Gastrocnemius medialis (tissue), 4 donors: ENCODE data around the gene CXCL1. TPM values are rescaled to one million over a fixed set of nuclear protein-coding genes. Genes with fewer than 3 reads are reported as not detected.

Experiments
- ATAC-seq, 2 donors: fragments of 150-250 bp; one replicate each; pipeline ENCODE4 v1.9.1; 2016
- DNase-seq, 2 donors: peaks; one replicate each; pipeline ENCODE4 v3.0.0-alpha.2; 2019
- H3K27ac ChIP-seq, 4 donors: fragments of 200-600 bp; sonication (generic); 1 replicate in 1 of 4; 2 replicates in 3 of 4; pipeline ENCODE4 v1.5.1; 2016 to 2018; ENCODE audit warnings: mild to moderate bottlenecking in 2 of 4, moderate library complexity in 1 of 4
- H3K27me3 ChIP-seq, 3 donors: fragments of 200-600 bp; sonication (generic) in 2 of 3; 1 replicate in 1 of 3; 2 replicates in 2 of 3; pipeline versions ENCODE4 v1.5.1 to v1.6.0; 2016 to 2019; ENCODE audit warnings: mild to moderate bottlenecking in 1 of 3, moderate library complexity in 1 of 3
- H3K36me3 ChIP-seq, 2 donors: fragments of 200-600 bp; sonication (generic) in 1 of 2; one replicate each; pipeline ENCODE4 v1.5.1; 2017 to 2018
- H3K4me1 ChIP-seq, 2 donors: fragments of 200-600 bp; sonication (generic) in 1 of 2; one replicate each; pipeline ENCODE4 v1.5.1; 2016 to 2017; ENCODE audit warnings: mild to moderate bottlenecking in 2 of 2
- H3K4me3 ChIP-seq, 4 donors: fragments of 200-600 bp; sonication (generic) in 3 of 4; 1 replicate in 1 of 4; 2 replicates in 3 of 4; pipeline ENCODE4 v1.5.1; 2016 to 2019; ENCODE audit warnings: mild to moderate bottlenecking in 2 of 4
- H3K9me3 ChIP-seq, 3 donors: fragments of 200-600 bp; sonication (generic) in 2 of 3; 1 replicate in 1 of 3; 2 replicates in 2 of 3; pipeline ENCODE4 v1.5.1; 2016 to 2019
- CTCF ChIP-seq, 5 experiments: fragments of 450-650 bp in 3 of 5; fragments of 200-600 bp in 2 of 5; sonication (generic) in 2 of 5; IDR thresholded peaks in 4 of 5; conservative IDR thresholded peaks in 1 of 5; 1 replicate in 4 of 5; 2 replicates in 1 of 5; pipeline ENCODE4 v1.5.1; 2016 to 2019; ENCODE audit warnings: antibody characterized with exemption in 5 of 5, mild to moderate bottlenecking in 3 of 5, moderate library complexity in 3 of 5
- POLR2A ChIP-seq, 2 donors: fragments of 450-650 bp; IDR thresholded peaks; one replicate each; pipeline ENCODE4 v1.6.1; 2017; ENCODE audit warnings: antibody characterized with exemption in 2 of 2, mild to moderate bottlenecking in 2 of 2, moderate library complexity in 2 of 2
- in situ Hi-C, 4 donors: fragments of 200-750 bp; cut with MboI; loops; one replicate each; pipeline versions ENCODE4 v1.15.0 to v1.8.0; 2017; ENCODE audit warnings: low sequenced_read_pairs in 4 of 4
- intact Hi-C: fragments of 100-400 bp; cut with DNase I; formaldehyde crosslinking; loops from one replicate; pipeline ENCODE4 v1.15.1; 2023; ENCODE audit warnings: low total_unique reads
- total RNA-seq, 4 donors: library from RNA; depleted of rRNA; stranded (reverse); fragments of >200 nt; gene quantifications; one replicate each; pipeline versions ENCODE4 v1.1.0 to v1.2.3, GENCODE V29; 2016

CXCL1 gene
- total RNA-seq, 4 donors from 2014 or later, result 2.7 to 3.2 TPM; not detected in 2

GRCh38 chr4:73902817-73903547 is 33.8 kb downstream of the CXCL1 start:
- TF ChIP-seq CTCF (IDR thresholded peaks at IDR 0.05 in 4 of 5, conservative IDR thresholded peaks at IDR 0.05 in 1 of 5), result no peak
- TF ChIP-seq POLR2A (IDR thresholded peaks at IDR 0.05), result no peak
- intact Hi-C loops, result no loop called here
- H3K9me3 ChIP-seq, result no peaks in the 10 kb centered on the region
- DNase-seq (no peak), ATAC-seq (no peak)
- no peaks in the 10 kb centered on the region for H3K4me1 ChIP-seq
- H3K27me3 ChIP-seq, result no peaks in the 10 kb centered on the region
- no peak overlapping the region for H3K4me3 ChIP-seq
- H3K27ac ChIP-seq, result no peak overlapping the region
- in situ Hi-C loops, result no loop called here
- no peaks in the 10 kb centered on the region for H3K36me3 ChIP-seq

- in situ Hi-C loops, result no loop called here
- no peak for ATAC-seq
Measured at GRCh38 chr4:73904491-73904890, 35.3 kb downstream of the CXCL1 start.

GRCh38 chr4:73908965-73909364 is 39.8 kb downstream of the CXCL1 start:
- H3K9me3 ChIP-seq, result no peaks in the 10 kb centered on the region
- TF ChIP-seq CTCF (IDR thresholded peaks at IDR 0.05 in 4 of 5, conservative IDR thresholded peaks at IDR 0.05 in 1 of 5) (no peak), POLR2A (IDR thresholded peaks at IDR 0.05) (no peak)
- DNase-seq, result no peak
- no peaks in the 10 kb centered on the region for H3K36me3 ChIP-seq
- no peak overlapping the region for H3K27ac ChIP-seq
- H3K4me1 ChIP-seq, result no peaks in the 10 kb centered on the region
- ATAC-seq, result no peak
- intact Hi-C loops (no loop called here), in situ Hi-C loops (no loop called here)
- no peaks in the 10 kb centered on the region for H3K27me3 ChIP-seq
- H3K4me3 ChIP-seq, result no peak overlapping the region

More at GRCh38 chr4:73904491-73904890, 35.3 kb downstream of the CXCL1 start:
- Histone ChIP-seq H3K27me3 (no peaks in the 10 kb centered on the region), H3K4me3 (no peak overlapping the region), H3K9me3 (no peaks in the 10 kb centered on the region), H3K4me1 (no peaks in the 10 kb centered on the region), H3K27ac (no peak overlapping the region), H3K36me3 (no peaks in the 10 kb centered on the region)
- TF ChIP-seq CTCF (IDR thresholded peaks at IDR 0.05 in 4 of 5, conservative IDR thresholded peaks at IDR 0.05 in 1 of 5) (no peak), POLR2A (IDR thresholded peaks at IDR 0.05) (no peak)
- no peak for DNase-seq
- intact Hi-C loops, result no loop called here

- Histone ChIP-seq H3K27me3 (no peaks in the 10 kb centered on the region), H3K9me3 (no peaks in the 10 kb centered on the region), H3K27ac (no peak overlapping the region), H3K4me1 (no peaks in the 10 kb centered on the region), H3K4me3 (no peak overlapping the region), H3K36me3 (no peaks in the 10 kb centered on the region)
- no peak for DNase-seq
- ATAC-seq, result no peak
- intact Hi-C loops (no loop called here), in situ Hi-C loops (no loop called here)
- TF ChIP-seq POLR2A (IDR thresholded peaks at IDR 0.05) (no peak), CTCF (IDR thresholded peaks at IDR 0.05 in 4 of 5, conservative IDR thresholded peaks at IDR 0.05 in 1 of 5) (no peak)
Measured at GRCh38 chr4:73911746-73912145, 42.6 kb downstream of the CXCL1 start.

GRCh38 chr4:73912191-73912590 is 43.0 kb downstream of the CXCL1 start:
- Histone ChIP-seq H3K4me3 (no peak overlapping the region), H3K27me3 (no peaks in the 10 kb centered on the region), H3K4me1 (no peaks in the 10 kb centered on the region), H3K9me3 (no peaks in the 10 kb centered on the region), H3K36me3 (no peaks in the 10 kb centered on the region), H3K27ac (no peak overlapping the region)
- no peak for DNase-seq
- no peak for ATAC-seq
- intact Hi-C loops, result no loop called here
- in situ Hi-C loops, result no loop called here
- no peak for TF ChIP-seq POLR2A (IDR thresholded peaks at IDR 0.05)
- TF ChIP-seq CTCF (IDR thresholded peaks at IDR 0.05 in 4 of 5, conservative IDR thresholded peaks at IDR 0.05 in 1 of 5), result no peak
